Hepatocyte (in vitro differentiated cells): Measurements from ENCODE around the gene SRC. TPM values are rescaled to one million over a fixed set of nuclear protein-coding genes. Genes with fewer than 3 reads are reported as not detected.

Experiments
- DNase-seq: peaks from one replicate; pipeline ENCODE4 v3.0.0-alpha.2; 2016; ENCODE audit warnings: low spot score
- H2AFZ ChIP-seq: fragments of 200-600 bp; sonication (generic); 2 replicates; pipeline ENCODE4 v1.6.0; 2016; ENCODE audit warnings: antibody characterized with exemption, mild to moderate bottlenecking
- H3K27ac ChIP-seq: fragments of 200-600 bp; sonication (generic); 2 replicates; pipeline ENCODE4 v1.5.1; 2016; ENCODE audit warnings: mild to moderate bottlenecking
- H3K27me3 ChIP-seq: fragments of 200-600 bp; sonication (generic); 2 replicates; pipeline ENCODE4 v1.6.1; 2016
- H3K36me3 ChIP-seq: fragments of 200-600 bp; sonication (generic); replicated peaks from 2 replicates; pipeline ENCODE4 v1.5.1; 2016; ENCODE audit warnings: low read depth; ENCODE audit not compliant: insufficient read depth
- H3K4me1 ChIP-seq: fragments of 200-600 bp; sonication (generic); 2 replicates; pipeline ENCODE4 v1.5.1; 2016; ENCODE audit warnings: mild to moderate bottlenecking, moderate library complexity; ENCODE audit not compliant: insufficient read depth
- H3K4me2 ChIP-seq: fragments of 200-600 bp; sonication (generic); 2 replicates; pipeline ENCODE4 v1.6.0; 2016
- H3K4me3 ChIP-seq: fragments of 200-600 bp; sonication (generic); 2 replicates; pipeline ENCODE4 v1.5.1; 2016; ENCODE audit warnings: mild to moderate bottlenecking
- H3K79me2 ChIP-seq: fragments of 200-600 bp; sonication (generic); 2 replicates; pipeline ENCODE4 v1.6.0; 2017; ENCODE audit warnings: mild to moderate bottlenecking
- H3K9me2 ChIP-seq: fragments of 200-600 bp; sonication (generic); replicated peaks from 2 replicates; pipeline ENCODE4 v1.6.0; 2017; ENCODE audit warnings: mild to moderate bottlenecking; ENCODE audit not compliant: insufficient read depth
- H3K9me3 ChIP-seq: fragments of 200-600 bp; sonication (generic); 2 replicates; pipeline ENCODE4 v1.5.1; 2016; ENCODE audit warnings: low read depth, mild to moderate bottlenecking
- H4K20me1 ChIP-seq: fragments of 200-600 bp; sonication (generic); 2 replicates; pipeline ENCODE4 v1.6.0; 2016; ENCODE audit warnings: mild to moderate bottlenecking; ENCODE audit not compliant: insufficient read depth, poor library complexity, severe bottlenecking
- EZH2 ChIP-seq: fragments of 200-600 bp; sonication (generic); IDR thresholded peaks from 2 replicates; pipeline ENCODE4 v1.6.1; 2016; ENCODE audit warnings: antibody characterized with exemption, mild to moderate bottlenecking, borderline replicate concordance
- EZH2phosphoT487 ChIP-seq: fragments of 200-600 bp; sonication (generic); IDR thresholded peaks from one replicate; pipeline ENCODE4 v1.6.1; 2018; ENCODE audit warnings: antibody characterized with exemption, mild to moderate bottlenecking, low read depth, moderate library complexity; ENCODE audit not compliant: unreplicated experiment, severe bottlenecking
- WGBS: methylation state at CpG from one replicate; pipeline ENCODE4 v1.1.6; 2016; ENCODE audit warnings: low lambda C conversion rate; ENCODE audit errors: missing lambda C conversion rate; 5-methylcytosine and 5-hydroxymethylcytosine counted together
- polyA plus RNA-seq: library from polyadenylated mRNA; unstranded; fragments of >200 nt; fragmentation: Nextera tagmentation; extraction: Ambion mirVana; gene quantifications from 2 replicates; pipeline ENCODE4 v1.2.1, GENCODE V29; 2016
- total RNA-seq: library from RNA; depleted of rRNA; stranded (reverse); fragments of >200 nt; gene quantifications from 2 replicates; pipeline ENCODE4 v1.2.3, GENCODE V29; 2014
- TF ChIP-seq, protein P1 (sequence below): fragments of 200-600 bp; sonication (generic); IDR thresholded peaks from 2 replicates; pipeline ENCODE4 v1.5.1; 2016; ENCODE audit warnings: antibody characterized with exemption, mild to moderate bottlenecking; ENCODE audit not compliant: poor library complexity

SRC gene
- total and polyA plus RNA-seq, 2 experiments from 2014 or later: 55.1 to 69.8 TPM

- Histone ChIP-seq H3K4me1 (peaks cover 25% of the 10 kb centered on the region), H3K27ac (no peak overlapping the region), H3K36me3 (no peaks in the 10 kb centered on the region), H3K4me2 (no peak overlapping the region), H3K9me2 (no peaks in the 10 kb centered on the region), H2AFZ (no peak overlapping the region), H3K79me2 (no peaks in the 10 kb centered on the region), H3K9me3 (no peaks in the 10 kb centered on the region), H4K20me1 (no peaks in the 10 kb centered on the region), H3K4me3 (no peak overlapping the region), H3K27me3 (no peaks in the 10 kb centered on the region)
- DNase-seq: no peak
- 94% methylated on average over 9 of the region's 9 CpGs for WGBS
- TF ChIP-seq, protein P1, sequence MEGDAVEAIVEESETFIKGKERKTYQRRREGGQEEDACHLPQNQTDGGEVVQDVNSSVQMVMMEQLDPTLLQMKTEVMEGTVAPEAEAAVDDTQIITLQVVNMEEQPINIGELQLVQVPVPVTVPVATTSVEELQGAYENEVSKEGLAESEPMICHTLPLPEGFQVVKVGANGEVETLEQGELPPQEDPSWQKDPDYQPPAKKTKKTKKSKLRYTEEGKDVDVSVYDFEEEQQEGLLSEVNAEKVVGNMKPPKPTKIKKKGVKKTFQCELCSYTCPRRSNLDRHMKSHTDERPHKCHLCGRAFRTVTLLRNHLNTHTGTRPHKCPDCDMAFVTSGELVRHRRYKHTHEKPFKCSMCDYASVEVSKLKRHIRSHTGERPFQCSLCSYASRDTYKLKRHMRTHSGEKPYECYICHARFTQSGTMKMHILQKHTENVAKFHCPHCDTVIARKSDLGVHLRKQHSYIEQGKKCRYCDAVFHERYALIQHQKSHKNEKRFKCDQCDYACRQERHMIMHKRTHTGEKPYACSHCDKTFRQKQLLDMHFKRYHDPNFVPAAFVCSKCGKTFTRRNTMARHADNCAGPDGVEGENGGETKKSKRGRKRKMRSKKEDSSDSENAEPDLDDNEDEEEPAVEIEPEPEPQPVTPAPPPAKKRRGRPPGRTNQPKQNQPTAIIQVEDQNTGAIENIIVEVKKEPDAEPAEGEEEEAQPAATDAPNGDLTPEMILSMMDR: no peak
- TF ChIP-seq EZH2phosphoT487 (no peak), EZH2 (no peak)
These were observed 12.7 kb upstream of the SRC start for GRCh38 chr20:37333130-37333847.

DNA sequence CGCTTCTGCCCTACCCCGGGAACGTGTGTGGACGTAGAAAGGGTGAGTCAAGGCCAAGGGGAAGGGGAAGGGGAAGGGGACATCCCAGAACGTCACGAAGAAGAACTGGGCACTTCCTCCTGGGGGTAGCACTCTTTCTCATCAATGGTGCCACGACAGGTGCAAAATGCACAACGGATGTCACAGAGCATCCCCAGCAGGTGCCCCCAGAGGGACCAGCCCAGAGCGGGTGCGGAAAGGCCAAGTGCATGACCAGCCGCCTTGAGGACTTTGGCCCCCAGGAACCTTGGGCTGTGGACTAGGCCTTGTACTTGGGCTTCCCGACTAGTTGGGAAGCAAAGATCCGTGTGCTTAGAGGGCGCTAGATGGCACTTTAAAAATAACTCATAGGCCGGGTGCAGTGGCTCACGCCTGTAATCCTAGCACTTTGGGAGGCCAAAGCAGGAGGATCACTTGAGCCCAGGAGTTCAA is 12.1 kb upstream of the SRC start:
- no peak overlapping the region for H2AFZ ChIP-seq
- DNase-seq: no peak
- WGBS: 94% methylated on average over 16 of the region's 16 CpGs

GRCh38 chr20:37334450-37334849 is 11.5 kb upstream of the SRC start:
- TF ChIP-seq, protein P1: no peak
- TF ChIP-seq EZH2phosphoT487 (no peak), EZH2 (no peak)
- no peak overlapping the region for H3K4me3 ChIP-seq
- WGBS: 98% methylated on average over 2 of the region's 2 CpGs

More for the DNA sequence above, 12.1 kb upstream of the SRC start:
- TF ChIP-seq EZH2phosphoT487: no peak
- TF ChIP-seq EZH2: no peak
- TF ChIP-seq, protein P1: no peak
- H3K36me3 ChIP-seq: no peaks in the 10 kb centered on the region
- no peaks in the 10 kb centered on the region for H3K9me3 ChIP-seq
- H3K4me2 ChIP-seq: no peak overlapping the region
- H3K4me3 ChIP-seq: no peak overlapping the region
- H3K27me3 ChIP-seq: no peaks in the 10 kb centered on the region
- peaks cover 25% of the 10 kb centered on the region for H3K4me1 ChIP-seq
- H3K9me2 ChIP-seq: no peaks in the 10 kb centered on the region
- no peak overlapping the region for H3K27ac ChIP-seq
- no peaks in the 10 kb centered on the region for H3K79me2 ChIP-seq
- no peaks in the 10 kb centered on the region for H4K20me1 ChIP-seq

More at GRCh38 chr20:37334450-37334849, 11.5 kb upstream of the SRC start:
- no peaks in the 10 kb centered on the region for H3K27me3 ChIP-seq
- no peaks in the 10 kb centered on the region for H3K9me3 ChIP-seq
- H3K4me1 ChIP-seq: peaks cover 25% of the 10 kb centered on the region
- no peaks in the 10 kb centered on the region for H3K9me2 ChIP-seq
- H2AFZ ChIP-seq: no peak overlapping the region
- DNase-seq: no peak
- no peaks in the 10 kb centered on the region for H3K79me2 ChIP-seq
- H3K36me3 ChIP-seq: no peaks in the 10 kb centered on the region
- no peak overlapping the region for H3K27ac ChIP-seq
- no peaks in the 10 kb centered on the region for H4K20me1 ChIP-seq
- H3K4me2 ChIP-seq: no peak overlapping the region
